Globus pallidus (tissue), 1 donor: ENCODE data around the gene CIZ1.
"Not testable (repeated sequence)": the region's sequence is repeated elsewhere in the genome, so short reads cannot be mapped to it uniquely, and the experiment has no call there.

Experiments used
- DNase-seq: peaks from one replicate; pipeline ENCODE4 v3.0.0-alpha.2; 2015; ENCODE audit warnings: low spot score

CIZ1 gene

GRCh38 chr9:128190516-128191405 lies 611 bp downstream of the CIZ1 start:
- DNase-seq: no peak

DNA sequence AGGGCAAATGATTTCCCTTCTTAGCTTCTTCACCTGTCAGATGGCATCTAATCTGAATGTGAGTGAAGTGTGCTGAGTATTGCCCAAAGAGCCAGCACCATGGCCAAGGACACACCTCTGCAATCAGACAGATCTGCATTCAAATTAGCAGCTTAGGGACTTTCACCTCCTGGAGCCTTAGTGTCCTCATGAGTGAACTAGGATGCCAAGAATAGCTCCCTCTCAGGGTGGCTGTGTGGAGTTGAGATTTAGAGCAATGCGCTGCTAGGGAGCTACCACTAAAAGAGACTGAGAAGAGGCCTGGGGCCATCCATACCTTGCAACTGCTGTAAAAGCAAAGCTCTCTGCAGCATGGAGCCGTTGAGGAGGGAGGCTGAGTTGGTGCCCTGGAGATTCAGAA lies 1.4 kb downstream of the CIZ1 start:
- no peak for DNase-seq

DNA sequence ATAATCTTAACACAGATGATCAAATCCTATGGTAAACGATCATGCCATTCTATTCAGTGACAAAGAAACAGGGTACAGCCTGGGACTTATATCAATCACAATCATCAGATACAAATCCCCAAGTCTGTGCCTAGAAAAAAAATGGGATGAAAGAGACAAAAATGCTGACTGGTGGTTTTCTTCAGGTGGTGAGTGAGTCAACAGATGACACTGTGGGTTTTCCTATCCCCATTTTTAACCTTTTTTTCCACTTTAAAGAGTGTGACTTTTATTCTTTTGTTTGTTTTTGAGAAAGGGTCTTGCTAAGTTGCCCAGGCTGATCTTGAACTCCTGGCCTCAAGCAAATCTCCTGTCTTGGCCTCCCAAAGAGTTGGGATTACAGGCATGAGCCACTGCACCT lies 3.2 kb downstream of the CIZ1 start:
- DNase-seq: no peak

DNA sequence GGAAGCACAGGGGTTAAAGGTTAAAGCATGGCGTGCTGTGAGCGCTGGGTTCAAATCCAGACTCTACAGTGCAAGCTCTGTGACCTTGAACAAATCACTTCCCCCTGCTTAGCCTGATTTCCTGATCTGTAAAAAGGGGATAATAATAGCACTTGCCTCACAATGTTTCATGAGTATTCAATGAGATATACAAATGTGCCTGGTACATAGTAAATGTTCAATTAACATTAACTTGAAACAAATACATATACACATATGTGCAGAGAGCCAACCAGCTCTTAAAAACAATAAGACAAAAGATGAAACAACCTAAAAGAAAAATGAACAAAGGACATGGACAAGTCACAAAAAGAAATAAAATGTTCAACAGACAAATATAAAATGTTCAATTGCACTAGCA lies 4.0 kb downstream of the CIZ1 start:
- no peak for DNase-seq

GRCh38 chr9:128185979-128186965 lies 5.1 kb downstream of the CIZ1 start:
- no peak for DNase-seq

GRCh38 chr9:128182893-128183588 lies 8.3 kb downstream of the CIZ1 start:
- no peak for DNase-seq

- DNase-seq: not testable (repeated sequence)
Observed at GRCh38 chr9:128181480-128181879, 9.9 kb downstream of the CIZ1 start.

- DNase-seq: no peak
Observed at GRCh38 chr9:128180447-128180846, 10.9 kb downstream of the CIZ1 start.

DNA sequence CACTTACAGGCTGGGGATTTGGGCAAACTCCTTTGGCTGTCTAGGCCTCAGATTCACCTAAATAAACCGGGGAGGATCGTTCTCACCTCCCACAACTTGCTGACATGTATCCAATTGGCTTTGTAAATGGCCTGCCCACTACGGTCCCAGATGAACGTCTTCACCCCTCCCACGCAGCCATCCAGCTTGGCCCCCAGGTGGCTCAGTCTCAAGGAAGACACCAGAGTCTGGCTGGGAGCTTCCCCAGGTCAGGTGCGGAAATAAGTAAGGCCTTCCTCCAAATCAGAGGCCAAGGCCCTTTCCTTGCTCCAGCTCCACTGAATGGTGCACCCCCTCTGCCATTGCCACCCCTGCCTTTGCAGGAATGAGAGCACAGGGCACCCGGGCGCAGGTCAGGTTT lies 11.4 kb downstream of the CIZ1 start:
- no peak for DNase-seq

DNA sequence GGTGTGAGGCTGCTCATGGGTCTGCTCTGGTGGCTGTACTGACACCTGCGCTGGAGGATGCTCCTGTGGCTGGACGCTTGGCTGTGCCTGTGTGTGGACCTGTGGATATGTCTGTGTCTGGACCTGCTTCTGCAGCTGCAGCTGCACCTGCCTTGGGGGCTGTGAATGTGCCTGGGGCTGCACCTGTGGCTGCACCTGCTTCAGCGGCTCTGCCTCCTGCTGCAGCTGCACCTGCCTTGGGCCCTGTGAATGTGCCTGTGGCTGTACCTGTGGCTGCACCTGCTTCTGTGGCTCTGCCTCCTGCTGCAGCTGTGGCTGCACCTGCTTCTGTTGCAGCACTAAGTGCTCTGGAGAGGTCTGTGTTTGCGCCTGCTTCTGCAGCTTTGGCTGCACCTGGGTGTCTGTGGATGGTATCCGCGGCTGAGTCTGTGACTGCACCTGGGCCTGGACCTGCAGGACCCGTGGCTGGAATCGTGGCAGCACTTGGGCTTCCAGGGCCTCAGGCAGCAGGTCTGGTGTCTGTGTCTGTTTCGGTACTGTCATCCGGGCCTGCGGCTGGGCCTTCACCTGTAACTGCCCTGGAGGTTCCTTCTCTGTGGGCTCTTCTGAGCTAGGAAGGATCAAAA lies 12.5 kb downstream of the CIZ1 start:
- no peak for DNase-seq

DNA sequence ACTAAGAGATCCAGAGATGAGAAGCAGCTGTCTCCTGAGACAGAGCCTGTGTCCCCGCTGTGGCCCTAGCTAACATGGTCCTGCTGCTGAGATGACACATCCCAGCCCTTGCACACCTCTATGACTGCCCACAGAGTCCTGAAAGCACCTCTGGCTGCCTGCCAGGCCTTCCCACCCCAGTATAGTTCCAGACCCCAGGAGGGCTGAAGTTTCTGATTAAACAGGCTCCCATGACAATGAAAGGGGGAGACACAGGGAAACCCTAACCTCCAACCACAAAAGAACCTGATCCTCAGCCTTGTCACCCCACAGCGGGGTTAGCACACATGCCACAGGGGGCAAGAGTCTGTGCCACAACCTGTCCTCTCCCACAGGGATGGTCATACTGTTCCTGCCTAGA lies 15.6 kb downstream of the CIZ1 start:
- DNase-seq: no peak

GRCh38 chr9:128175102-128175563 lies 16.2 kb downstream of the CIZ1 start:
- DNase-seq: no peak

GRCh38 chr9:128174062-128174461 lies 17.3 kb downstream of the CIZ1 start:
- no peak for DNase-seq

- no peak for DNase-seq
Observed at GRCh38 chr9:128169925-128170324, 21.4 kb downstream of the CIZ1 start.

DNA sequence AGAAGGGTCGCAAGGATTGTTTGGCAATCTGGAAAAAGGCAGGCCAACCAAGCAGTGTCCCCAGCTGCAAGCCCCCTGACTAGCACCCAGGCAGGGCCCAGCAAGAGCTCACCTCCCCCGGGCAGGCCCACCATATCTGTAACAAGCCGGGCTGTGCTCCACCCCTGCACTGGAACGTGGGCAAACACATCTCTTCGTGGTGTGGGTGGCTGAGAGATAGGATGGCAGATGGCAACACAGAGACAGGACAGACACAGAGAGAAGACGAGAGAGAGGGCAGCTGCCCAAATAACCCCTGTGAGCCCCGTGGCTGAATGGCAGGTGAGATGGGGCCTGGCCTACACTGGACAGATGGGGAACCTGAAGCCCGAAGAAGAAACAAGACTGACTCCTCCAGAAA lies 21.9 kb downstream of the CIZ1 start:
- no peak for DNase-seq

DNA sequence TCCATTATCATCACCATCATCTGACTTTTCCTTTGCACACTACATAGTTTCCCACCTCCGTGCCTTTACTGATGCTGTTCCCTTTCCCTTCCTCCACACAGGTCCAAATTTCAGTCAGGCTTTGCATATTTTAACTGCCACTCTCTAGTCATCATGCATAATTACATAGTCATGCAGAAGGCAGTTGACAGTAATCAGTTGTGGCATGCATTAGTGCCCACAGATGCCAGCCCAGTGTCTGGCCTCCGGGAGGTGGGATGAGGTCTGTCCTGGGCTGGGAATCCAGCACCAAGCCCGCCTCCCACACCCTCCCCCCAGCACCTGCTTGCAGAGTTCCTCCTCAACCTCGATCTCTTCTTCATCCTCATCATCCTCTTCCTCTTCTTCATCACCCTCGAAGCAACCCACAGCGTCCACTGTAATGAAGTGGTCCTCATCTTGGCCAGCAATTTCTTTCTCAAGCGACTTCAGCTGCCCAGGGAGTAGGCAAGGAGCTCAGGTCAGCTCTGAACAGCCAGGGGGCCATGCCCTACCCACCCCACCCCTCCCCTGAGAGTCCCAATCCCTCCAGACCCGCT lies 22.6 kb downstream of the CIZ1 start:
- no peak for DNase-seq

GRCh38 chr9:128167209-128167608 lies 24.2 kb downstream of the CIZ1 start:
- DNase-seq: no peak

- DNase-seq: no peak
Observed at GRCh38 chr9:128166169-128166568, 25.2 kb downstream of the CIZ1 start.

DNA sequence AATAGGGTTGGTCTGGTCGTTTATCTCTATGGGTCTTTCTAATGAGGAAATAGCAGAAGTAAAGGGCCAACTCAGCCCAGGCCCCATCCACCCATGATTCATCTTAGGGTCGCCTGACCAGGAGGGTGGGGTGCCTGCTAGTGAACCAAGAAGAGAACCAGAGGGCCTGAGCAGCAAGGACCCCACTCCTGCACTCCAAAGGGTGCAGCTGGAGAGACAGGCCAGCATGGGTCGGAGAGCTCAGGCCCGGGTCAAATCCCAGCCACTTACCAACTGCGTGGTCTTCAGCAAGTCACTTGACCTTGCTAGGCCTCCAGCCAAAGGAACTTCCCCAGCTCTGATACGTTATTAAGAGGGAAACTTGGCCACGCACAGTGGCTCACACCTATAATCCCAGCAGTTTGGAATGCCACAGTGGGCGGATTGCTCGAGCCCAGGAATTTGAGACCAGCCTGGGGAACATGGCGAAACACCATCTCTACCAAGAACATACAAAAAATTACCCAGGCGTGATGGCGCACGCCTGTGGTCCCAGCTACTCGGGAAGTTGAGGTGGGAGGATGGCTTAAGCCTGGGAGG lies 27.0 kb downstream of the CIZ1 start:
- no peak for DNase-seq

- DNase-seq: no peak
Observed at GRCh38 chr9:128163523-128164306, 27.7 kb downstream of the CIZ1 start.
